ENCODE data around the gene GRIN2A. TPM values are rescaled to one million over a fixed set of nuclear protein-coding genes. Genes with fewer than 3 reads are reported as not detected.

GRIN2A gene
- total RNA-seq, 1 donor from 2014 or later: not detected

GRCh38 chr16:10039220-10040096 lies 142.8 kb downstream of the GRIN2A start:
- no peak for DNase-seq (ENCODE audit: extremely low spot score, unreplicated experiment)
- Mint-ChIP-seq H3K36me3 (ENCODE audit: unreplicated experiment) (no peaks in the 10 kb centered on the region), H3K4me1 (ENCODE audit: unreplicated experiment) (no peaks in the 10 kb centered on the region), H3K9me3 (ENCODE audit: unreplicated experiment) (peaks cover 15% of the 10 kb centered on the region), H3K27me3 (ENCODE audit: unreplicated experiment) (no peaks in the 10 kb centered on the region), H3K27ac (ENCODE audit: unreplicated experiment) (no peak overlapping the region), H3K4me3 (ENCODE audit: unreplicated experiment) (no peak overlapping the region)
- TF ChIP-seq CTCF (IDR thresholded peaks at IDR 0.05): no peak

- H3K36me3 Mint-ChIP-seq (ENCODE audit: unreplicated experiment): no peaks in the 10 kb centered on the region
Measured at GRCh38 chr16:10037751-10038150, 144.5 kb downstream of the GRIN2A start.

GRCh38 chr16:10036956-10037355 lies 145.3 kb downstream of the GRIN2A start:
- Mint-ChIP-seq H3K4me1 (ENCODE audit: unreplicated experiment) (no peaks in the 10 kb centered on the region), H3K4me3 (ENCODE audit: unreplicated experiment) (no peak overlapping the region), H3K36me3 (ENCODE audit: unreplicated experiment) (no peaks in the 10 kb centered on the region), H3K9me3 (ENCODE audit: unreplicated experiment) (peaks cover 11% of the 10 kb centered on the region), H3K27me3 (ENCODE audit: unreplicated experiment) (no peaks in the 10 kb centered on the region), H3K27ac (ENCODE audit: unreplicated experiment) (no peak overlapping the region)
- no peak for DNase-seq (ENCODE audit: extremely low spot score, unreplicated experiment)
- no peak for TF ChIP-seq CTCF (IDR thresholded peaks at IDR 0.05)

More at GRCh38 chr16:10037751-10038150, 144.5 kb downstream of the GRIN2A start:
- Mint-ChIP-seq H3K4me3 (ENCODE audit: unreplicated experiment) (no peak overlapping the region), H3K4me1 (ENCODE audit: unreplicated experiment) (no peaks in the 10 kb centered on the region), H3K27ac (ENCODE audit: unreplicated experiment) (no peak overlapping the region), H3K27me3 (ENCODE audit: unreplicated experiment) (no peaks in the 10 kb centered on the region), H3K9me3 (ENCODE audit: unreplicated experiment) (peaks cover 11% of the 10 kb centered on the region)
- no peak for TF ChIP-seq CTCF (IDR thresholded peaks at IDR 0.05)
- DNase-seq (ENCODE audit: extremely low spot score, unreplicated experiment): no peak

- DNase-seq (ENCODE audit: extremely low spot score, unreplicated experiment): no peak
- no peak for TF ChIP-seq CTCF (IDR thresholded peaks at IDR 0.05)
- no peaks in the 10 kb centered on the region for H3K4me1 Mint-ChIP-seq (ENCODE audit: unreplicated experiment)
- no peaks in the 10 kb centered on the region for H3K27me3 Mint-ChIP-seq (ENCODE audit: unreplicated experiment)
- no peak overlapping the region for H3K27ac Mint-ChIP-seq (ENCODE audit: unreplicated experiment)
- peaks cover 11% of the 10 kb centered on the region for H3K9me3 Mint-ChIP-seq (ENCODE audit: unreplicated experiment)
- no peak overlapping the region for H3K4me3 Mint-ChIP-seq (ENCODE audit: unreplicated experiment)
- no peaks in the 10 kb centered on the region for H3K36me3 Mint-ChIP-seq (ENCODE audit: unreplicated experiment)
Measured at GRCh38 chr16:10033556-10033955, 148.7 kb downstream of the GRIN2A start.

- no peaks in the 10 kb centered on the region for H3K4me1 Mint-ChIP-seq (ENCODE audit: unreplicated experiment)
- TF ChIP-seq CTCF (IDR thresholded peaks at IDR 0.05): no peak
- peaks cover 15% of the 10 kb centered on the region for H3K9me3 Mint-ChIP-seq (ENCODE audit: unreplicated experiment)
- H3K4me3 Mint-ChIP-seq (ENCODE audit: unreplicated experiment): no peak overlapping the region
- H3K27ac Mint-ChIP-seq (ENCODE audit: unreplicated experiment): no peak overlapping the region
- no peak for DNase-seq (ENCODE audit: extremely low spot score, unreplicated experiment)
- H3K36me3 Mint-ChIP-seq (ENCODE audit: unreplicated experiment): no peaks in the 10 kb centered on the region
- no peaks in the 10 kb centered on the region for H3K27me3 Mint-ChIP-seq (ENCODE audit: unreplicated experiment)
Measured at GRCh38 chr16:10031955-10032354, 150.3 kb downstream of the GRIN2A start.
